Mesenchymal stem cell (in vitro differentiated cells and primary cell): ENCODE results near the gene HEXB. TPM values are rescaled to one million over a fixed set of nuclear protein-coding genes. Genes with fewer than 3 reads are reported as not detected.
A peak's percentile ranks its signal among the peaks of the same experiment; 100 is the strongest.

Experiments
- DNase-seq: peaks from one replicate; pipeline ENCODE4 v3.0.0-alpha.2; 2013
- H2AFZ ChIP-seq: one replicate; pipeline ENCODE4 v1.6.1; 2013; ENCODE audit warnings: low read depth, mild to moderate bottlenecking, control low read depth, inconsistent platforms, low read length, moderate library complexity
- H2AK5ac ChIP-seq: 2 replicates; pipeline ENCODE4 v1.6.1; 2013; ENCODE audit warnings: low read length, moderate library complexity, mild to moderate bottlenecking, inconsistent platforms; ENCODE audit not compliant: severe bottlenecking
- H2BK120ac ChIP-seq: one replicate; pipeline ENCODE4 v1.6.1; 2013; ENCODE audit warnings: low read depth, mild to moderate bottlenecking, inconsistent platforms, low read length, moderate library complexity
- H2BK12ac ChIP-seq, 2 experiments: one replicate each; pipeline ENCODE4 v1.6.1; 2013; ENCODE audit warnings: inconsistent platforms in 2 of 2, low read length in 2 of 2, mild to moderate bottlenecking in 2 of 2, moderate library complexity in 2 of 2, control low read depth in 1 of 2
- H2BK15ac ChIP-seq: one replicate; pipeline ENCODE4 v1.6.1; 2013; ENCODE audit warnings: mild to moderate bottlenecking, low read depth, inconsistent platforms; ENCODE audit not compliant: poor library complexity, severe bottlenecking
- H2BK5ac ChIP-seq: 2 replicates; pipeline ENCODE4 v1.6.1; 2013; ENCODE audit warnings: low read depth, mild to moderate bottlenecking, low read length, control low read depth, inconsistent platforms; ENCODE audit not compliant: poor library complexity, severe bottlenecking
- H3K14ac ChIP-seq, 2 experiments: one replicate each; pipeline ENCODE4 v1.6.1; 2013; ENCODE audit warnings: inconsistent platforms in 2 of 2, low read length in 2 of 2, control low read depth in 1 of 2, mild to moderate bottlenecking in 1 of 2, moderate library complexity in 1 of 2
- H3K18ac ChIP-seq, 2 experiments: one replicate each; pipeline ENCODE4 v1.6.1; 2013; ENCODE audit warnings: inconsistent platforms in 2 of 2, low read length in 2 of 2, control low read depth in 1 of 2, low read depth in 1 of 2, mild to moderate bottlenecking in 1 of 2
- H3K23ac ChIP-seq, 2 experiments: one replicate each; pipeline ENCODE4 v1.6.1; 2013; ENCODE audit warnings: inconsistent platforms in 2 of 2, low read length in 2 of 2, mild to moderate bottlenecking in 2 of 2, moderate library complexity in 2 of 2, control low read depth in 1 of 2
- H3K27ac ChIP-seq: 2 replicates; pipeline ENCODE4 v1.5.1; 2013; ENCODE audit warnings: mild to moderate bottlenecking, moderate library complexity, low read length, control low read depth, inconsistent platforms; ENCODE audit not compliant: poor library complexity, severe bottlenecking
- H3K27me3 ChIP-seq, 2 experiments: 2 replicates each; pipeline versions ENCODE4 v1.6.1 to v1.7.0; 2013; ENCODE audit warnings: low read length in 2 of 2, mild to moderate bottlenecking in 2 of 2, moderate library complexity in 2 of 2, control low read depth in 1 of 2, inconsistent platforms in 1 of 2; ENCODE audit not compliant: control insufficient read depth in 1 of 2, insufficient read depth in 1 of 2
- H3K36me3 ChIP-seq, 2 experiments: 2 replicates each; pipeline versions ENCODE4 v1.6.1 to v1.7.0; 2013; ENCODE audit warnings: low read length in 2 of 2, control low read depth in 1 of 2, inconsistent platforms in 1 of 2, low read depth in 1 of 2, mild to moderate bottlenecking in 1 of 2; ENCODE audit not compliant: insufficient read depth in 2 of 2, control insufficient read depth in 1 of 2
- H3K4ac ChIP-seq, 2 experiments: one replicate each; pipeline ENCODE4 v1.6.1; 2013; ENCODE audit warnings: inconsistent platforms in 2 of 2, low read length in 2 of 2, mild to moderate bottlenecking in 2 of 2, moderate library complexity in 2 of 2, control low read depth in 1 of 2, low read depth in 1 of 2
- H3K4me1 ChIP-seq: 2 replicates; pipeline ENCODE4 v1.6.1; 2013; ENCODE audit warnings: low read depth, low read length, control low read depth; ENCODE audit not compliant: control insufficient read depth, insufficient read depth
- H3K4me2 ChIP-seq: 2 replicates; pipeline ENCODE4 v1.6.1; 2013; ENCODE audit warnings: low read length, mild to moderate bottlenecking, inconsistent platforms; ENCODE audit not compliant: poor library complexity, severe bottlenecking
- H3K4me3 ChIP-seq, 2 experiments: 2 replicates each; pipeline versions ENCODE4 v1.5.1 to v1.7.0; 2013; ENCODE audit warnings: low read length in 2 of 2, mild to moderate bottlenecking in 2 of 2, control low read depth in 1 of 2, low read depth in 1 of 2; ENCODE audit not compliant: insufficient read depth in 1 of 2
- H3K79me1 ChIP-seq: replicated peaks from 2 replicates; pipeline ENCODE4 v1.6.1; 2013; ENCODE audit warnings: mild to moderate bottlenecking, control low read depth, low read length, inconsistent platforms; ENCODE audit not compliant: poor library complexity, severe bottlenecking
- H3K9ac ChIP-seq: 2 replicates; pipeline ENCODE4 v1.7.0; 2013; ENCODE audit warnings: mild to moderate bottlenecking, low read length, moderate library complexity
- H3K9me3 ChIP-seq: 2 replicates; pipeline ENCODE4 v1.7.0; 2013; ENCODE audit warnings: mild to moderate bottlenecking, low read length; ENCODE audit not compliant: control insufficient read depth
- H4K8ac ChIP-seq: one replicate; pipeline ENCODE4 v1.6.1; 2013; ENCODE audit warnings: inconsistent platforms, mild to moderate bottlenecking, low read length, moderate library complexity
- H4K91ac ChIP-seq: one replicate; pipeline ENCODE4 v1.6.1; 2013; ENCODE audit warnings: mild to moderate bottlenecking, low read length, inconsistent platforms
- WGBS: methylation state at CpG from one replicate; pipeline ENCODE4 v1.1.7; 2013; ENCODE audit warnings: mixed read lengths; 5-methylcytosine and 5-hydroxymethylcytosine counted together
- polyA plus RNA-seq, 2 experiments: library from polyadenylated mRNA; stranded (reverse); fragments of 200-250 nt; gene quantifications; one replicate each; pipeline ENCODE4 v1.2.3, GENCODE V29; 2013

HEXB gene
- 276 TPM for polyA plus RNA-seq (2013, experiment 1 of 2)
- 273 TPM for polyA plus RNA-seq (2013, experiment 2 of 2)

DNA sequence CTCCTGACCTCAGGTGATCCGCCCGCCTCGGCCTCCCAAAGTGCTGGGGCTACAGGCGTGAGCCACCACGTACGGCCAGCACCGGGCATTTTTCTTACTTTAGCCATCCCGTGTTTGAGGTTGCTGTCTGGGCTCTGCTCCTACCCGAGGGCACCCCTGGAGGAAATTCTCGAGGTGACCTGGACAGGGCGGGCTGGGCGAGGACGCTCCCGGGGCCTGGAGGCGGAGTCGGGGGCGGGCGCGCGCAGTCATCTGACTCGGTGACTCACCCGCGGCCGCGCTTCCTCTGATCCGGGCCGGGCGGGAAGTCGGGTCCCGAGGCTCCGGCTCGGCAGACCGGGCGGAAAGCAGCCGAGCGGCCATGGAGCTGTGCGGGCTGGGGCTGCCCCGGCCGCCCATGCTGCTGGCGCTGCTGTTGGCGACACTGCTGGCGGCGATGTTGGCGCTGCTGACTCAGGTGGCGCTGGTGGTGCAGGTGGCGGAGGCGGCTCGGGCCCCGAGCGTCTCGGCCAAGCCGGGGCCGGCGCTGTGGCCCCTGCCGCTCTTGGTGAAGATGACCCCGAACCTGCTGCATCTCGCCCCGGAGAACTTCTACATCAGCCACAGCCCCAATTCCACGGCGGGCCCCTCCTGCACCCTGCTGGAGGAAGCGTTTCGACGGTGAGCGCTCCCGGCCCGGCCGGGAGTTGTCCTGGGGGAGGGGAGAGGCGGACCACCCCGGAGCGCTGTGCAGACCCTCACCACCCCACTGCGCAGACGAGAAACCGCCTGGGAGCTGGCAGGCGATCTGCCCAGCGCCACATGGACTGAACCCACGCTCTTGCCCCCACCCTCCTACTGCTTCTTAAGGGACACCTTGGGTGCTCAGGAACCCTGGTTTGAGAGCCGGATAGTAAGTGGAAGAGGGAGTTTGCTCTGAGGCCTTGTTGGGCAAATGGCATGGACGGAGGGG, at the start of gene HEXB:
Gene HEXB, plus strand, starts transcription at position 334 of the 952 bp plus-strand sequence. Its CDS starts 28 bp downstream, at position 362.
- Histone ChIP-seq H3K23ac (peak within 1 kb of the TSS; percentile 96 to 99), H4K91ac (peak within 1 kb of the TSS; percentile 98), H3K4ac (peak within 1 kb of the TSS; percentile 87 to 98), H4K8ac (peak within 1 kb of the TSS; percentile 98), H2BK12ac (peak within 1 kb of the TSS; percentile 80 to 99), H3K4me3 (peak within 1 kb of the TSS; percentile 95 to 99), H2AK5ac (peak within 1 kb of the TSS; percentile 31), H3K27me3 (no peaks in the 10 kb centered on the region), H3K9me3 (no peaks in the 10 kb centered on the region), H3K4me2 (peak within 1 kb of the TSS; percentile 99), H2BK5ac (peak within 1 kb of the TSS; percentile 89), H3K18ac (peak within 1 kb of the TSS; percentile 100), H3K27ac (no peak within 1 kb of the TSS), H2BK15ac (peak within 1 kb of the TSS; percentile 99), H3K4me1 (peaks cover 17% of the 10 kb centered on the region), H2AFZ (peak within 1 kb of the TSS; percentile 97), H3K14ac (peak within 1 kb of the TSS; percentile 89 to 100), H3K79me1 (peaks cover 13% of the 10 kb centered on the region), H3K9ac (peak within 1 kb of the TSS; percentile 93), H2BK120ac (peak within 1 kb of the TSS; percentile 61), H3K36me3 (peaks cover under 1 to 11% of the 10 kb centered on the region in 2 experiments)
- DNase-seq: peak; percentile 85
- 14% methylated on average over 42 of the region's 78 CpGs for WGBS

DNA sequence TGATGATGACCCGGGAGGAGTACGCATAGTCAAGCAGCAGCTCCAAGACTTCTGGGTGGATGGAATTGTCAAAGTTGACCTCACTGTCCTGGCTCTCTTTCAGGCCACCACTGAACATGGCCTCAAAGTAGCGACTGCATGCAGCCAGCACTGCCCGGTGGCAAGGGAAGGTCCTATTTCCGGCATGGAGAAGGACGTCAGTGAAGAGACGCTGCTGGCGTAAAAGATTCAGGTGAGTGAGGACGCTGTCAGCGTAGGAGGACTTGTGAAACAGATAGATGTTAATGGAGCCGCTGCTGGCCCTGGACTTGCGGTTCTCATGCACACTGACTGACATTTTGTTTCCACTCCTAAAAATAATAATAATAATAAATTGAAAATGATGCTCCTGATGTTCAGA, 48.9 kb upstream of the HEXB start:
- Histone ChIP-seq H3K27me3 (no peaks in the 10 kb centered on the region), H3K9ac (no peak overlapping the region), H3K23ac (no peak overlapping the region), H3K4me3 (no peak overlapping the region), H3K36me3 (peaks cover 24 to 33% of the 10 kb centered on the region in 2 experiments), H3K14ac (no peak overlapping the region), H3K4me1 (peaks cover 23% of the 10 kb centered on the region), H3K4ac (no peak overlapping the region), H2AFZ (no peak overlapping the region), H2BK120ac (no peak overlapping the region), H3K27ac (no peak overlapping the region), H2AK5ac (no peak overlapping the region), H2BK12ac (no peak overlapping the region), H2BK15ac (no peak overlapping the region), H4K8ac (no peak overlapping the region), H3K4me2 (no peak overlapping the region), H3K79me1 (no peaks in the 10 kb centered on the region), H4K91ac (no peak overlapping the region), H3K9me3 (no peaks in the 10 kb centered on the region), H2BK5ac (no peak overlapping the region), H3K18ac (no peak overlapping the region)
- 99% methylated on average over 5 of the region's 12 CpGs for WGBS
- DNase-seq: no peak

DNA sequence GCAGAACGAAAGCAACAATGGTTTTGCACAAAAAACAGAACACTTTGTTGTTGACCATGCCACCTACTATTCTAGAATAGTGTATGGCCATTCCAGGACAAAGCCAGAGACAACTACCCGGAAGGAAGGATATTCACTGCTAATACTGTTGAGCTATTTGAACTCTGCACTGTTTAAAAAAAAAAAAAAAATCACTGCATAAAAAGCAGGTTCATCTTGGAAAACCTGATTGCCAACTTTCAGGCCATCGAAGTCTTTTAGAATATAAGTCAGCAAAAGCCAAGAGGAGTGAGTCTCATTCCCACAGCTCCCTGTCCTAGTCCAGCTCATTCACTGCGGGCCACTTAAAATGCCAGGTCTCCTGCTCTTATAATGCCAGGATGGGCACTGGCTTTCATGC, 48.5 kb upstream of the HEXB start:
- Histone ChIP-seq H3K27ac (no peak overlapping the region), H2BK5ac (no peak overlapping the region), H2BK12ac (no peak overlapping the region), H3K14ac (no peak overlapping the region), H3K36me3 (peaks cover 24 to 33% of the 10 kb centered on the region in 2 experiments), H3K9me3 (no peaks in the 10 kb centered on the region), H3K4ac (no peak overlapping the region), H3K4me2 (no peak overlapping the region), H4K8ac (no peak overlapping the region), H4K91ac (no peak overlapping the region), H3K23ac (no peak overlapping the region), H3K18ac (no peak overlapping the region), H3K79me1 (no peaks in the 10 kb centered on the region), H2AFZ (no peak overlapping the region), H2BK15ac (no peak overlapping the region), H3K27me3 (no peaks in the 10 kb centered on the region), H3K4me1 (peaks cover 23% of the 10 kb centered on the region), H3K9ac (no peak overlapping the region), H2BK120ac (no peak overlapping the region), H3K4me3 (no peak overlapping the region), H2AK5ac (no peak overlapping the region)
- no peak for DNase-seq
- over 99% methylated on average over 4 of the region's 4 CpGs for WGBS

DNA sequence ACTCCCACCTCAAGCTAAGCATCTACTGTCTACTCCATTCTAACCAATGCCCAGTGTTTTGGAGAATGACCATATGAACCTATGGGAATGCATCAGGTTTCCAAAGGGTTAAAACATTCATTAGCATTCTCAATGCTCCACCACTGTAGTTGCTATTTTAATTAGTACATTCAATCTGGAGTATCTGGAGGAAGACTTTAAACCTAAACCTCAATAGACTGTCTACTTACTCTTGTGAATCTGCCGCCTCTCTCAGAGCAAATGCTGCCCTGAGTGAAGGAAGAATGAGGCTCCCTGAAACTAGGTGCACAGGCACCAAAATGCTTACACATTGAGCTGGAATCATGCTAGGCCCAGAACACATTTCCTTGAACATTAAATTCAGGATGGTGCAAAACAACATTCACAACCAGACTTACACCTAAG, 46.5 kb upstream of the HEXB start:
- 50% methylated on average over 1 of the region's 1 CpG for WGBS
- no peak overlapping the region for H2BK120ac ChIP-seq
- H3K4me1 ChIP-seq: peaks cover 17% of the 10 kb centered on the region

More for the DNA sequence above, 46.5 kb upstream of the HEXB start:
- Histone ChIP-seq H3K27me3 (no peaks in the 10 kb centered on the region), H3K36me3 (peaks cover 23% of the 10 kb centered on the region in 2 experiments), H2BK5ac (peak overlapping the region; percentile 75), H3K27ac (peak overlapping the region; percentile 89), H2BK12ac (peak overlapping the region in 1 of 2 experiments; percentile 11), H3K4me2 (peak overlapping the region; percentile 64), H3K9me3 (no peaks in the 10 kb centered on the region), H3K23ac (no peak overlapping the region), H3K18ac (peak overlapping the region in 1 of 2 experiments; percentile 58), H4K91ac (no peak overlapping the region), H3K4me3 (peak overlapping the region in 1 of 2 experiments; percentile 93), H3K14ac (no peak overlapping the region), H4K8ac (no peak overlapping the region), H3K79me1 (no peaks in the 10 kb centered on the region), H3K4ac (peak overlapping the region in 1 of 2 experiments; percentile 46), H3K9ac (peak overlapping the region; percentile 92), H2AK5ac (no peak overlapping the region), H2BK15ac (no peak overlapping the region), H2AFZ (no peak overlapping the region)
- DNase-seq: peak; percentile 47
